Measurements from ENCODE around the gene CCDC18. TPM values are rescaled to one million over a fixed set of nuclear protein-coding genes. Genes with fewer than 3 reads are reported as not detected.

CCDC18 gene
- total RNA-seq, 1 donor from 2014 or later: 6.9 TPM

GRCh38 chr1:93179886-93180722 lies 420 bp upstream of the CCDC18 start, which contains the start of gene TMED5:
TSS of gene TMED5 (minus strand) at chr1:93180413. CDS start at chr1:93180242, 171 bp downstream.
- DNase-seq (ENCODE audit: extremely low spot score, unreplicated experiment): peak; percentile 99
- Mint-ChIP-seq H3K4me1 (ENCODE audit: unreplicated experiment) (peaks cover 30% of the 10 kb centered on the region), H3K9me3 (ENCODE audit: unreplicated experiment) (no peaks in the 10 kb centered on the region), H3K4me3 (ENCODE audit: unreplicated experiment) (peak within 1 kb of the TSS; percentile 98), H3K27me3 (ENCODE audit: unreplicated experiment) (no peaks in the 10 kb centered on the region), H3K27ac (ENCODE audit: unreplicated experiment) (peak within 1 kb of the TSS; percentile 99), H3K36me3 (ENCODE audit: unreplicated experiment) (peaks cover 2% of the 10 kb centered on the region)
- TF ChIP-seq CTCF (IDR thresholded peaks at IDR 0.05): peak; percentile 34

- Mint-ChIP-seq H3K4me3 (ENCODE audit: unreplicated experiment) (no peak overlapping the region), H3K27ac (ENCODE audit: unreplicated experiment) (no peak overlapping the region), H3K4me1 (ENCODE audit: unreplicated experiment) (peaks cover 2% of the 10 kb centered on the region), H3K9me3 (ENCODE audit: unreplicated experiment) (no peaks in the 10 kb centered on the region), H3K36me3 (ENCODE audit: unreplicated experiment) (peaks cover 2% of the 10 kb centered on the region), H3K27me3 (ENCODE audit: unreplicated experiment) (no peaks in the 10 kb centered on the region)
- no peak for TF ChIP-seq CTCF (IDR thresholded peaks at IDR 0.05)
- DNase-seq (ENCODE audit: extremely low spot score, unreplicated experiment): no peak
These were observed 6.1 kb downstream of the CCDC18 start for GRCh38 chr1:93186667-93187066.

- H3K4me1 Mint-ChIP-seq (ENCODE audit: unreplicated experiment): no peaks in the 10 kb centered on the region
- DNase-seq (ENCODE audit: extremely low spot score, unreplicated experiment): no peak
- no peaks in the 10 kb centered on the region for H3K27me3 Mint-ChIP-seq (ENCODE audit: unreplicated experiment)
- no peak for TF ChIP-seq CTCF (IDR thresholded peaks at IDR 0.05)
- no peak overlapping the region for H3K27ac Mint-ChIP-seq (ENCODE audit: unreplicated experiment)
- H3K9me3 Mint-ChIP-seq (ENCODE audit: unreplicated experiment): no peaks in the 10 kb centered on the region
- no peak overlapping the region for H3K4me3 Mint-ChIP-seq (ENCODE audit: unreplicated experiment)
- peaks cover 2% of the 10 kb centered on the region for H3K36me3 Mint-ChIP-seq (ENCODE audit: unreplicated experiment)
These were observed 9.9 kb downstream of the CCDC18 start for GRCh38 chr1:93190432-93190831.

GRCh38 chr1:93194231-93194990 lies 13.9 kb downstream of the CCDC18 start:
- H3K36me3 Mint-ChIP-seq (ENCODE audit: unreplicated experiment): peaks cover 7% of the 10 kb centered on the region
- no peak overlapping the region for H3K4me3 Mint-ChIP-seq (ENCODE audit: unreplicated experiment)
- no peak for DNase-seq (ENCODE audit: extremely low spot score, unreplicated experiment)
- H3K4me1 Mint-ChIP-seq (ENCODE audit: unreplicated experiment): no peaks in the 10 kb centered on the region
- H3K27ac Mint-ChIP-seq (ENCODE audit: unreplicated experiment): no peak overlapping the region
- no peak for TF ChIP-seq CTCF (IDR thresholded peaks at IDR 0.05)
- no peaks in the 10 kb centered on the region for H3K27me3 Mint-ChIP-seq (ENCODE audit: unreplicated experiment)
- H3K9me3 Mint-ChIP-seq (ENCODE audit: unreplicated experiment): no peaks in the 10 kb centered on the region

- H3K27ac Mint-ChIP-seq (ENCODE audit: unreplicated experiment): no peak overlapping the region
- H3K4me3 Mint-ChIP-seq (ENCODE audit: unreplicated experiment): no peak overlapping the region
- no peaks in the 10 kb centered on the region for H3K27me3 Mint-ChIP-seq (ENCODE audit: unreplicated experiment)
- no peak for TF ChIP-seq CTCF (IDR thresholded peaks at IDR 0.05)
- H3K4me1 Mint-ChIP-seq (ENCODE audit: unreplicated experiment): no peaks in the 10 kb centered on the region
- no peaks in the 10 kb centered on the region for H3K9me3 Mint-ChIP-seq (ENCODE audit: unreplicated experiment)
- H3K36me3 Mint-ChIP-seq (ENCODE audit: unreplicated experiment): peaks cover 13% of the 10 kb centered on the region
- no peak for DNase-seq (ENCODE audit: extremely low spot score, unreplicated experiment)
These were observed 16.1 kb downstream of the CCDC18 start for GRCh38 chr1:93196591-93196990.
